ENCODE measurements around the gene PEX26. TPM values are rescaled to one million over a fixed set of nuclear protein-coding genes. Genes with fewer than 3 reads are reported as not detected.

PEX26 gene
- 10 to 100 TPM; 23.1 to 31.0 (median 24.8) TPM for total RNA-seq

GRCh38 chr22:18077639-18078328 is at the start of gene PEX26:
Gene PEX26, plus strand, starts transcription at chr22:18077990. Its CDS starts 387 bp downstream, at chr22:18078377.
- DNase-seq (ENCODE audit: low spot score in 2 of 2) = peak; percentile 95 to 99
- peak within 1 kb of the TSS; percentile 98 for H3K4me3 ChIP-seq (ENCODE audit: low read depth, poor library complexity, severe bottlenecking)
- TF ChIP-seq CTCF (IDR thresholded peaks at IDR 0.05) = no peak
- no peak for TF ChIP-seq POLR2A (IDR thresholded peaks at IDR 0.05)
- intact Hi-C loops (cut with DNase I; ENCODE audit: low total_unique reads) = loop anchor here (2.0 kb wide), 1 partner anchor 247 kb away; no protein-coding TSS in a partner anchor
- 1 to 2% methylated on average over 23 to 37 of the region's 50 CpGs for WGBS, 2 donors

- H3K4me3 ChIP-seq (ENCODE audit: low read depth, poor library complexity, severe bottlenecking) = no peak overlapping the region
- WGBS, 2 donors = 31 to 57% methylated on average over 3 of the region's 3 CpGs
- intact Hi-C loops (cut with DNase I; ENCODE audit: low total_unique reads) = no loop called here
- no peak for DNase-seq (ENCODE audit: low spot score in 2 of 2)
- TF ChIP-seq CTCF (IDR thresholded peaks at IDR 0.05) = no peak
- no peak for TF ChIP-seq POLR2A (IDR thresholded peaks at IDR 0.05)
Measured at GRCh38 chr22:18028817-18029527, 48.8 kb upstream of the PEX26 start.

GRCh38 chr22:18029686-18030267 is 48.0 kb upstream of the PEX26 start:
- H3K4me3 ChIP-seq (ENCODE audit: low read depth, poor library complexity, severe bottlenecking) = no peak overlapping the region
- no peak for DNase-seq (ENCODE audit: low spot score in 2 of 2)
- TF ChIP-seq POLR2A (IDR thresholded peaks at IDR 0.05) (no peak), CTCF (IDR thresholded peaks at IDR 0.05) (no peak)
- intact Hi-C loops (cut with DNase I; ENCODE audit: low total_unique reads) = no loop called here
- 85 to 86% methylated on average over 2 of the region's 2 CpGs for WGBS, 2 donors

- WGBS, 2 donors = 40 to 45% methylated on average over 10 of the region's 10 CpGs
- intact Hi-C loops (cut with DNase I; ENCODE audit: low total_unique reads) = no loop called here
- H3K4me3 ChIP-seq (ENCODE audit: low read depth, poor library complexity, severe bottlenecking) = no peak overlapping the region
- TF ChIP-seq CTCF (IDR thresholded peaks at IDR 0.05) = no peak
- no peak for TF ChIP-seq POLR2A (IDR thresholded peaks at IDR 0.05)
- no peak for DNase-seq (ENCODE audit: low spot score in 2 of 2)
Measured at GRCh38 chr22:18031695-18032454, 45.9 kb upstream of the PEX26 start.

GRCh38 chr22:18032455-18033101 is 45.2 kb upstream of the PEX26 start:
- no peak for TF ChIP-seq POLR2A (IDR thresholded peaks at IDR 0.05)
- TF ChIP-seq CTCF (IDR thresholded peaks at IDR 0.05) = no peak
- H3K4me3 ChIP-seq (ENCODE audit: low read depth, poor library complexity, severe bottlenecking) = no peak overlapping the region
- intact Hi-C loops (cut with DNase I; ENCODE audit: low total_unique reads) = no loop called here
- WGBS, 2 donors = 46% methylated on average over 6 of the region's 6 CpGs
- no peak for DNase-seq (ENCODE audit: low spot score in 2 of 2)

All from lower leg skin (tissue), 4 donors.